ENCODE measurements around the gene ASCC2.
"Not testable (repeated sequence)": the region's sequence is repeated elsewhere in the genome, so short reads cannot be mapped to it uniquely, and the experiment has no call there.

DNA sequence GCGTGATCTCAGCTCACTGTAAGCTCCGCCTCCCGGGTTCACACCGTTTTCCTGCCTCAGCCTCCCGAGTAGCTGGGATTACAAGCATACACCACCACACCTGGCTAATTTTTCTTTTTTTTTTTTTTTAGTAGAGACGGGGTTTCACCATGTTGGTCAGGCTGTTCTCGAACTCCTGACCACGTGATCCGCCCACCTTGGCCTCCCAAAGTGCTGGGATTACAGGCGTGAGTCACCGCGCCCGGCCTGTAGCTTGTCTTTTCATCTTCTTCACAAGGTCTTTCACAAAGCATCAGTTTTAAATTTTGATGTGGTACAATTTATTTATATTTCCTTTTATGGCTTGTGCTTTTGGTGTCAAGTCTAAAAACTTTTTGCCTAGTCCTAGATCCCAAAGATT, 27.5 kb upstream of the ASCC2 start:
- TF ChIP-seq, protein P1, sequence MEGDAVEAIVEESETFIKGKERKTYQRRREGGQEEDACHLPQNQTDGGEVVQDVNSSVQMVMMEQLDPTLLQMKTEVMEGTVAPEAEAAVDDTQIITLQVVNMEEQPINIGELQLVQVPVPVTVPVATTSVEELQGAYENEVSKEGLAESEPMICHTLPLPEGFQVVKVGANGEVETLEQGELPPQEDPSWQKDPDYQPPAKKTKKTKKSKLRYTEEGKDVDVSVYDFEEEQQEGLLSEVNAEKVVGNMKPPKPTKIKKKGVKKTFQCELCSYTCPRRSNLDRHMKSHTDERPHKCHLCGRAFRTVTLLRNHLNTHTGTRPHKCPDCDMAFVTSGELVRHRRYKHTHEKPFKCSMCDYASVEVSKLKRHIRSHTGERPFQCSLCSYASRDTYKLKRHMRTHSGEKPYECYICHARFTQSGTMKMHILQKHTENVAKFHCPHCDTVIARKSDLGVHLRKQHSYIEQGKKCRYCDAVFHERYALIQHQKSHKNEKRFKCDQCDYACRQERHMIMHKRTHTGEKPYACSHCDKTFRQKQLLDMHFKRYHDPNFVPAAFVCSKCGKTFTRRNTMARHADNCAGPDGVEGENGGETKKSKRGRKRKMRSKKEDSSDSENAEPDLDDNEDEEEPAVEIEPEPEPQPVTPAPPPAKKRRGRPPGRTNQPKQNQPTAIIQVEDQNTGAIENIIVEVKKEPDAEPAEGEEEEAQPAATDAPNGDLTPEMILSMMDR (IDR thresholded peaks at IDR 0.05) = not testable (repeated sequence)
- not testable (repeated sequence) for TF ChIP-seq POLR2AphosphoS5, EP300 (IDR thresholded peaks at IDR 0.05)
